Transverse colon (tissue), 4 donors: ENCODE measurements around the gene MAPK1IP1L. TPM values are rescaled to one million over a fixed set of nuclear protein-coding genes. Genes with fewer than 3 reads are reported as not detected.

Source experiments
- DNase-seq: peaks from one replicate; pipeline ENCODE4 v3.0.0-alpha.2; 2019
- H3K27ac ChIP-seq, 4 donors: fragments of 200-600 bp; sonication (generic); 2 replicates each; pipeline ENCODE4 v1.5.1; 2016 to 2018; ENCODE audit warnings: inconsistent platforms in 4 of 4
- H3K27me3 ChIP-seq: fragments of 200-600 bp; sonication (generic); 2 replicates; pipeline ENCODE4 v1.5.1; 2017; ENCODE audit warnings: inconsistent platforms
- H3K36me3 ChIP-seq, 4 donors: fragments of 200-600 bp; sonication (generic); 2 replicates each; pipeline ENCODE4 v1.5.1; 2017 to 2019; ENCODE audit warnings: inconsistent platforms in 4 of 4
- H3K4me1 ChIP-seq, 4 donors: fragments of 200-600 bp; sonication (generic); 2 replicates each; pipeline ENCODE4 v1.5.1; 2017 to 2020; ENCODE audit warnings: inconsistent platforms in 4 of 4
- H3K4me3 ChIP-seq, 4 donors: fragments of 200-600 bp; sonication (generic); 1 replicate in 1 of 4; 2 replicates in 3 of 4; pipeline versions ENCODE4 v1.5.1 to v1.6.1; 2017 to 2019; ENCODE audit warnings: inconsistent platforms in 4 of 4
- H3K9me3 ChIP-seq, 2 donors: fragments of 200-600 bp; sonication (generic); 2 replicates each; pipeline ENCODE4 v1.5.1; 2017 to 2019; ENCODE audit warnings: inconsistent platforms in 2 of 2
- CTCF ChIP-seq, 5 experiments: fragments of 200-600 bp in 3 of 5; fragments of 450-650 bp in 2 of 5; sonication (generic) in 3 of 5; IDR thresholded peaks; 1 replicate in 2 of 5; 2 replicates in 3 of 5; pipeline ENCODE4 v1.5.1; 2016 to 2017; ENCODE audit warnings: antibody characterized with exemption in 5 of 5, inconsistent platforms in 3 of 5, mild to moderate bottlenecking in 2 of 5, moderate library complexity in 1 of 5
- EP300 ChIP-seq: sonication (generic); formaldehyde crosslinking; IDR thresholded peaks from one replicate; pipeline ENCODE4 v1.6.1; 2017; ENCODE audit warnings: antibody characterized with exemption, low read depth
- POLR2A ChIP-seq: fragments of 450-650 bp; IDR thresholded peaks from one replicate; pipeline ENCODE4 v1.6.1; 2016; ENCODE audit warnings: antibody characterized with exemption, mild to moderate bottlenecking, moderate library complexity
- POLR2AphosphoS5 ChIP-seq, 3 donors: sonication (generic); formaldehyde crosslinking; IDR thresholded peaks; one replicate each; pipeline ENCODE4 v1.6.1; 2016; ENCODE audit warnings: antibody characterized with exemption in 3 of 3
- WGBS, 2 donors: methylation state at CpG; one replicate each; pipeline ENCODE4 v1.1.5; 2018; ENCODE audit warnings: low coverage in 1 of 2; 5-methylcytosine and 5-hydroxymethylcytosine counted together
- in situ Hi-C, 4 donors: fragments of 200-750 bp; cut with MboI; loops; one replicate each; pipeline versions ENCODE4 v1.15.0 to v1.15.1; 2017; ENCODE audit warnings: low sequenced_read_pairs in 3 of 4, low pct_ligation_motif_present in 1 of 4, low pct_unique_long_range_greater_than_20kb in 1 of 4
- intact Hi-C: fragments of 100-400 bp; cut with DNase I; formaldehyde crosslinking; loops from one replicate; pipeline ENCODE4 v1.15.1; 2023; ENCODE audit warnings: low total_unique reads
- total RNA-seq, 4 donors: library from RNA; depleted of rRNA; stranded (reverse); fragments of >200 nt; gene quantifications; one replicate each; pipeline ENCODE4 v1.1.0, GENCODE V29; 2016

MAPK1IP1L gene
- total RNA-seq, 4 donors from 2014 or later, result 50.2 to 96.9 (median 57.6) TPM

- no peaks in the 10 kb centered on the region for H3K9me3 ChIP-seq
- in situ Hi-C loops, result no loop called here
- intact Hi-C loops, result no loop called here
- TF ChIP-seq EP300 (no peak), CTCF (IDR thresholded peaks at IDR 0.05) (no peak), POLR2AphosphoS5 (IDR thresholded peaks at IDR 0.05) (peak; percentile 30 to 84 (median 69)), POLR2A (peak; percentile 74)
- H3K27me3 ChIP-seq, result no peaks in the 10 kb centered on the region
- H3K36me3 ChIP-seq, result no peaks in the 10 kb centered on the region
- H3K4me3 ChIP-seq, result no peak overlapping the region
- H3K4me1 ChIP-seq, result peaks cover 12 to 67% (median 34%) of the 10 kb centered on the region in 4 donors
- peak; percentile 63 for DNase-seq
- WGBS, 2 donors, result 52 to 62% methylated on average over 3 to 11 of the region's 11 CpGs
- H3K27ac ChIP-seq, result peak overlapping the region; percentile 81 to 85 (median 82)
Measured at GRCh38 chr14:55116246-55117030, 65.0 kb downstream of the MAPK1IP1L start.

- H3K4me3 ChIP-seq, result no peak overlapping the region
- TF ChIP-seq EP300, result no peak
- whole genome bisulfite sequencing, 2 donors, result 78 to 87% methylated on average over 3 to 7 of the region's 7 CpGs
- no peaks in the 10 kb centered on the region for H3K36me3 ChIP-seq
- peak overlapping the region; percentile 81 to 93 (median 83) for H3K27ac ChIP-seq
- in situ Hi-C loops (no loop called here), intact Hi-C loops (no loop called here)
- no peaks in the 10 kb centered on the region for H3K27me3 ChIP-seq
- DNase-seq, result no peak
- H3K9me3 ChIP-seq, result no peaks in the 10 kb centered on the region
- H3K4me1 ChIP-seq, result peaks cover 12 to 81% (median 42%) of the 10 kb centered on the region in 4 donors
Measured at GRCh38 chr14:55117803-55118441, 66.5 kb downstream of the MAPK1IP1L start.

- intact Hi-C loops (no loop called here), in situ Hi-C loops (no loop called here)
- Histone ChIP-seq H3K36me3 (no peaks in the 10 kb centered on the region), H3K27ac (peak overlapping the region; percentile 81 to 93 (median 83)), H3K9me3 (no peaks in the 10 kb centered on the region), H3K4me1 (peaks cover 17 to 89% (median 50%) of the 10 kb centered on the region in 4 donors), H3K27me3 (no peaks in the 10 kb centered on the region), H3K4me3 (no peak overlapping the region)
- 49 to 68% methylated on average over 3 of the region's 3 CpGs for WGBS, 2 donors
- TF ChIP-seq CTCF (IDR thresholded peaks at IDR 0.05) (no peak), POLR2A (no peak), EP300 (no peak), POLR2AphosphoS5 (IDR thresholded peaks at IDR 0.05) (no peak)
- no peak for DNase-seq
Measured at GRCh38 chr14:55118761-55119160, 67.3 kb downstream of the MAPK1IP1L start.

Other genes with a start within 250 kb of the MAPK1IP1L start
- 10 to 100 TPM; 24.3 to 43.4 (median 28.3) TPM for gene GCH1, start 148.8 kb upstream of the MAPK1IP1L start, total RNA-seq
- 1 to 10 TPM in 2 of 4 donors, under 1 TPM in 1, not detected in 1; 0.20 to 1.2 (median 1.1) TPM for gene WDHD1, start 24.5 kb upstream of the MAPK1IP1L start, total RNA-seq
- 10 to 100 TPM in 3 of 4 donors, 1 to 10 TPM in 1; 6.4 to 17.3 (median 12.1) TPM for gene SOCS4, start 24.4 kb upstream of the MAPK1IP1L start, total RNA-seq
- 1,000 to 10,000 TPM in 3 of 4 donors, 100 to 1,000 TPM in 1; 388 to 2,805 (median 1,702) TPM for gene LGALS3, start 77.6 kb downstream of the MAPK1IP1L start, total RNA-seq
- 10 to 100 TPM in 1 of 4 donors, 1 to 10 TPM in 2, under 1 TPM in 1; 0.82 to 11.5 (median 1.3) TPM for gene DLGAP5, start 139.9 kb downstream of the MAPK1IP1L start, total RNA-seq
- gene FBXO34, start 219.8 kb downstream of the MAPK1IP1L start, total RNA-seq, result 100 to 1,000 TPM in 2 of 4 donors, 10 to 100 TPM in 2; 34.2 to 129 (median 99.4) TPM